ENCODE measurements around the gene PLCB1.
A peak's percentile ranks its signal among the peaks of the same experiment; 100 is the strongest.

The PLCB1 gene

GRCh38 chr20:8891039-8891438, 759.0 kb downstream of the PLCB1 start:
- DNase-seq (ENCODE audit: low spot score) = no peak

GRCh38 chr20:8895472-8895871, 763.4 kb downstream of the PLCB1 start:
- DNase-seq (ENCODE audit: low spot score) = no peak

GRCh38 chr20:8898823-8899222, 766.8 kb downstream of the PLCB1 start:
- no peak for DNase-seq (ENCODE audit: low spot score)

- DNase-seq (ENCODE audit: low spot score) = peak; percentile 18
These were observed 769.4 kb downstream of the PLCB1 start for GRCh38 chr20:8901237-8902025.

DNA sequence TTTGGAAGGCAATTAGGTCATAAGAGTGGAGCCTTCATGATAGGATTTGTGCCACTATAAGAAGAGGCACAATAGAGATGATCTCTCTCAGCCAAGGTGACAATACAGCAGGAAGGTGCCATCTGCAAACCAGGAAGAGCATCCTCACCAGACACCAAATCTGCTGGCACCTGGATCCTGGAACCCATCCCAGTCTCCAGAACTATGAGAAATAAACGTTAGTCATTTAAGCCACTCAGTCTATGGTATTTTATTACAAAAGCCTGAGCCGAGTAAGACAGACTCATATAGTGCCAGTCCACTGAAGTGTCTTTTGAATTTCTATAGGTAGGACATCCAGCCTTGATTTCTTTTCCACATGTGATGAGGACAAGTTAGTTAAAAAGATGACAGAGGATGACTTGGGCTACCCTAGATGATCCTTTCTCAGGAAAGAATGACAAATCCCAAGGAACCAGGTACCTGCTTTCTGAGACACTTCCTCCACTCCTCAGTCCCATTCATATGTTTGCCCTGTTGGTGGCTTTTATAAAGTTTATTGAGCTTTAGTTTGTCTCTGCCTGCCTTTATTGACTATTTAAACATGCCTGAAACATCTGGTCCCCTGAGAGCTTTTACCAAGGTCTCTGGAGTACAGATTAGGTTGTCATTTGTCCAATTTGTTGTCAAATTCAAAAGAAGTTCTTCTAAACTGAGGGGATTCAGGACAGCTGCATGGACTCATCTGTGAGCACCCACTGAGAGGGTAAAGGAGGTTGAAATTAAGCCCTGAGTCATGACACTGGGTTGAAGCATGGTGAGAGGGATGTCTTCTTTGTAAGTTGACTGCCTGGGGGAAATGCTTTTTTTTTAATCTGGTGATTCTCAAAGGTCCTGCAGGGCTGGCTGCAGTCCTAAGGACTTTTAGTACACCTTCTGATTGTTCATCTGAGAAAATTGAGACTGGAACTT, 771.9 kb downstream of the PLCB1 start:
- no peak for DNase-seq (ENCODE audit: low spot score)

- DNase-seq (ENCODE audit: low spot score) = no peak
These were observed 777.5 kb downstream of the PLCB1 start for GRCh38 chr20:8909596-8909995.

DNA sequence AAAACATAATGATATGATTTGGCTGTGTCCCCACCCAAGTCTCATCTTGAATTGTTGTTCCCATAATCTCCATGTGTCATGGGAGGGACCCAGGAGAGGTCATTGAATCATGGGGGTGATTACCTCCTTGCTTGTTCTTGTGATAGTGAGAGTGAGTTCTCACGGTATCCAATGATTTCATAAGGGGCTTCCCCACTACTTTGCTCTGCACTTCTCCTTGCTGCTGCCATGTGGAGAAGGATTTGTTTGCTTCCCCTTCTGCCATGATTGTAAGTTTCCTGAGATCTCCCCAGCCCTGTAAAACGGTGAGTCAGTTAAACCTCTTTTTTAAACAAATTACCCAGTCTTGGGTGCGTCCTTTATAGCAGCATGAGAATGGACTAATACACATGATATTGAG, 780.0 kb downstream of the PLCB1 start:
- DNase-seq (ENCODE audit: low spot score) = no peak

GRCh38 chr20:8912731-8913130, 780.7 kb downstream of the PLCB1 start:
- no peak for DNase-seq (ENCODE audit: low spot score)

DNA sequence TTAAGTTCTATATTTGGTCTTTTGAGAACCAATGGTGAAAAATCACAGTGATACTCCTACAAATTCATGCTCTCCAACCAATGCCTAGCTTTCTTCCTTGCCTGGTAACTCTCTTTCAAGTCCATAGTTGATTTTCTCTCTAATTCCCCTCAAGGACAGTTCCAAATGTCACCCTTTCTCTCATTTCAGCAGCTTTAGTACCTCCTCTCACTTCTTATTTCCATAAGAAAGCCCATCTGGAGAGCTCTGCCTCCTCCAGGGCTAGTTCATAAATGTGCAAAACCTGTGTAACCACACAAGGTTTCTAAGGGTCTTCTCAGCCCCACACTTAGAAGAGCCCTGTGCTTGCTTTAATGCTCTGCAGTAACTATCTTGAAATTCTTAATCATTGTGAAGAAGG, 781.4 kb downstream of the PLCB1 start:
- no peak for DNase-seq (ENCODE audit: low spot score)

DNA sequence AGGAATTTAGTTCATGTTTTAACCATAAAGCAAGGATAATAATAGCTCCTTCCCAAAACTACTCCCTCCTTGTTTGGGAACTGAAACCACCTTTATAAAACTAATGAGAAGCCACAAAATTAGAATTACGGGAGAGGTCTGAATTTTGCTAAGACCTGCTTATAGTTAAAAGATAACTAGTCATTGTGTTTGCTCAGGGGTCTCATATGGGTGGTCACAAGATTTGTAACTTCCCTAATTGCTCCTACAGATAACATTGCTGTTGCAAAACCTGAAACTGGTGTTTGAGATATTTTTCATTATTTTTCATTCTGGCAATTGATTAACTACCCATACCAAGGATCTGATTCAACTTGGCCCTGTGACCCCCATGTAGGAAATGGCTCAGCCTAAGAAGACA, 782.4 kb downstream of the PLCB1 start:
- DNase-seq (ENCODE audit: low spot score) = no peak

DNA sequence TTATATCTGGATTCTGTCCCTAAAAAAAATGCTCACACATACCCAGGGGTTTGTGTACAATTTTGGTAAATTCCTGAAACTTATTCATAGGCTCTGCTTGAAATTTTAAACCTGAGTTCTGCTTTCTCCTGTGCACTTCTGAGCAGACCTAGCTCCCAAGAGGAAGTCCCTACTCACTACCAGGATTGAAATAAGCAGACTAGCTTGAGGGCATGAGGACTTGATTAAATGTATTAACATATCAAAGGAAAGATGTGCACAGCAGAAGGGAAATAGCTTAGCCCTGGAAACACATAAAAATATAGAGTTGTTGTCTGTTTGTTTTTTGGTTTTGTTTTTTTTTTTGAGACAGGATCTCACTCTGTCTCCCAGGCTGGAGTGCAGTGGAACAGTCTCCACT, 785.0 kb downstream of the PLCB1 start:
- no peak for DNase-seq (ENCODE audit: low spot score)

GRCh38 chr20:8918145-8918544, 786.1 kb downstream of the PLCB1 start:
- DNase-seq (ENCODE audit: low spot score) = no peak

GRCh38 chr20:8924539-8924938, 792.5 kb downstream of the PLCB1 start:
- DNase-seq (ENCODE audit: low spot score) = no peak

GRCh38 chr20:8930726-8931125, 798.7 kb downstream of the PLCB1 start:
- no peak for DNase-seq (ENCODE audit: low spot score)

- no peak for DNase-seq (ENCODE audit: low spot score)
These were observed 800.4 kb downstream of the PLCB1 start for GRCh38 chr20:8932192-8933165.

- DNase-seq (ENCODE audit: low spot score) = no peak
These were observed 801.3 kb downstream of the PLCB1 start for GRCh38 chr20:8933381-8933807.

- no peak for DNase-seq (ENCODE audit: low spot score)
These were observed 802.3 kb downstream of the PLCB1 start for GRCh38 chr20:8934362-8934761.
